Keratinocyte (primary cell): ENCODE measurements around the gene MUC15. TPM values are rescaled to one million over a fixed set of nuclear protein-coding genes. Genes with fewer than 3 reads are reported as not detected.

Experiments used
- DNase-seq: peaks from one replicate; pipeline ENCODE4 v3.0.0-alpha.2; 2011; ENCODE audit warnings: low read depth, missing footprints, low spot score
- FAIRE-seq: peaks from 2 replicates; lab custom pipeline; 2011; peaks lifted over from hg19 to GRCh38; lab: Jason Lieb, UNC
- H2AFZ ChIP-seq: 2 replicates; pipeline ENCODE4 v1.6.0; 2012; ENCODE audit warnings: low read length, control low read depth, inconsistent platforms; ENCODE audit not compliant: control insufficient read depth
- H3K27ac ChIP-seq: 2 replicates; pipeline ENCODE4 v1.5.1; 2011; ENCODE audit warnings: low read length; ENCODE audit not compliant: control insufficient read depth, insufficient read depth
- H3K27me3 ChIP-seq: 3 replicates; pipeline ENCODE4 v1.6.0; 2011; ENCODE audit warnings: low read length; ENCODE audit not compliant: control insufficient read depth, insufficient read depth; ENCODE audit errors: extremely low read depth
- H3K36me3 ChIP-seq, 2 experiments: 2 replicates in 1 of 2; 3 replicates in 1 of 2; pipeline ENCODE4 v1.5.1; 2011; ENCODE audit warnings: low read length in 2 of 2, mild to moderate bottlenecking in 1 of 2; ENCODE audit not compliant: control insufficient read depth in 2 of 2, insufficient read depth in 2 of 2; ENCODE audit errors: extremely low read depth in 1 of 2
- H3K4me1 ChIP-seq: 3 replicates; pipeline ENCODE4 v1.5.1; 2011; ENCODE audit warnings: low read length; ENCODE audit not compliant: control insufficient read depth, insufficient read depth; ENCODE audit errors: extremely low read depth
- H3K4me2 ChIP-seq: 3 replicates; pipeline ENCODE4 v1.6.0; 2011; ENCODE audit warnings: low read depth, low read length; ENCODE audit not compliant: control insufficient read depth, insufficient read depth; ENCODE audit errors: extremely low read depth
- H3K4me3 ChIP-seq, 3 experiments: fragments of 200-600 bp in 1 of 3; sonication (generic) in 1 of 3; 2 replicates in 2 of 3; 3 replicates in 1 of 3; pipeline ENCODE4 v1.5.1; 2011 to 2016; ENCODE audit warnings: low read length in 3 of 3, mild to moderate bottlenecking in 3 of 3, control low read depth in 2 of 3, inconsistent platforms in 1 of 3, low read depth in 1 of 3, mixed read lengths in 1 of 3, mixed run types in 1 of 3, moderate library complexity in 1 of 3; ENCODE audit not compliant: control insufficient read depth in 2 of 3, insufficient read depth in 2 of 3; ENCODE audit errors: extremely low read depth in 1 of 3
- H3K79me2 ChIP-seq: 2 replicates; pipeline ENCODE4 v1.6.0; 2012; ENCODE audit warnings: low read length; ENCODE audit not compliant: control insufficient read depth, insufficient read depth
- H3K9ac ChIP-seq: 3 replicates; pipeline ENCODE4 v1.6.0; 2011; ENCODE audit warnings: low read length; ENCODE audit not compliant: control insufficient read depth, insufficient read depth; ENCODE audit errors: extremely low read depth
- H3K9me1 ChIP-seq: 3 replicates; pipeline ENCODE4 v1.6.0; 2011; ENCODE audit warnings: low read length; ENCODE audit not compliant: control insufficient read depth, insufficient read depth; ENCODE audit errors: extremely low read depth
- H3K9me3 ChIP-seq: 2 replicates; pipeline ENCODE4 v1.5.1; 2012; ENCODE audit warnings: low read depth, low read length; ENCODE audit not compliant: control insufficient read depth
- H4K20me1 ChIP-seq: 3 replicates; pipeline ENCODE4 v1.6.0; 2011; ENCODE audit warnings: low read length; ENCODE audit not compliant: control insufficient read depth, insufficient read depth; ENCODE audit errors: extremely low read depth
- EZH2 ChIP-seq: IDR thresholded peaks from one replicate; pipeline ENCODE4 v1.6.1; 2012; ENCODE audit warnings: inconsistent platforms, mild to moderate bottlenecking, low read length, moderate library complexity
- dilution Hi-C: fragments of 300-500 bp; cut with MboI; formaldehyde crosslinking; loops from one replicate; pipeline ENCODE4 v1.7.0; 2020; ENCODE audit warnings: low sequenced_read_pairs; ENCODE audit not compliant: extremely low pct_ligation_motif_present
- polyA plus RNA-seq, 5 experiments: library from polyadenylated mRNA; depleted of rRNA in 3 of 5; stranded (reverse) in 3 of 5; stranded (forward) in 1 of 5; unstranded in 1 of 5; fragments of >200 nt; gene quantifications; 1 replicate in 1 of 5; 2 replicates in 3 of 5; 3 replicates in 1 of 5; pipeline versions ENCODE4 v1.2.1 to v1.2.3, GENCODE V29; 2011 to 2012; ENCODE audit warnings: missing spikeins in 2 of 5, low read depth in 1 of 5, low replicate concordance in 1 of 5
- TF ChIP-seq, protein P1 (sequence below), 3 experiments: IDR thresholded peaks in 1 of 3; conservative IDR thresholded peaks in 1 of 3; optimal IDR thresholded peaks in 1 of 3; 2 replicates in 2 of 3; 3 replicates in 1 of 3; pipeline versions ENCODE3 to v1.5.1; 2011; ENCODE audit warnings: low read length in 3 of 3, mild to moderate bottlenecking in 3 of 3, moderate library complexity in 2 of 3, control low read depth in 1 of 3, inconsistent platforms in 1 of 3; ENCODE audit not compliant: insufficient read depth in 2 of 3; ENCODE audit errors: extremely low read depth in 1 of 3

The MUC15 gene
- polyA plus RNA-seq, 1 donor (not counting 4 experiments of a cell fraction or from before 2014, with no cell fraction given): 1.5 TPM

DNA sequence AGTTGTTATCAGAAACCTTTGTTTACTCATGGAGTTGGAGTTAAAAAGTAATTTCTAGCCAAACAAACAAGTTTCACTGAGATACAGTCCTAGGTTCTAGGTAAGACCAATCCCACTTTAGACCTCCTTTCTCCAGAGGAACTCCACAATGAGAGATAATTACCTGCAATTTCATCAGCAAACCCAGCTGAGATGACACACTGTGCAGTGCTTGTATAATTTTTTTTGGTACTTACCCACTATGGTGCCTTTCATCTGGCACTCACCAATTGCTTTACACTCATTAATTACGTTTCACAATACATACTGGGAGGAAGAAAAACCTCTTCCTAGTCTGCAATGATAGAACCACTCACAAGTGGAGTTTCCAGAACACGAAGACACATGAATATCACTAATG, 1.8 kb upstream of the MUC15 start:
- Histone ChIP-seq H2AFZ (no peak overlapping the region), H3K79me2 (no peaks in the 10 kb centered on the region), H3K9me1 (no peaks in the 10 kb centered on the region), H3K36me3 (no peaks in the 10 kb centered on the region), H3K27me3 (no peaks in the 10 kb centered on the region), H3K4me1 (peaks cover 28% of the 10 kb centered on the region), H3K4me3 (no peak overlapping the region), H3K27ac (no peak overlapping the region), H3K4me2 (no peak overlapping the region), H3K9me3 (no peaks in the 10 kb centered on the region), H4K20me1 (no peaks in the 10 kb centered on the region), H3K9ac (no peak overlapping the region)
- TF ChIP-seq, protein P1, sequence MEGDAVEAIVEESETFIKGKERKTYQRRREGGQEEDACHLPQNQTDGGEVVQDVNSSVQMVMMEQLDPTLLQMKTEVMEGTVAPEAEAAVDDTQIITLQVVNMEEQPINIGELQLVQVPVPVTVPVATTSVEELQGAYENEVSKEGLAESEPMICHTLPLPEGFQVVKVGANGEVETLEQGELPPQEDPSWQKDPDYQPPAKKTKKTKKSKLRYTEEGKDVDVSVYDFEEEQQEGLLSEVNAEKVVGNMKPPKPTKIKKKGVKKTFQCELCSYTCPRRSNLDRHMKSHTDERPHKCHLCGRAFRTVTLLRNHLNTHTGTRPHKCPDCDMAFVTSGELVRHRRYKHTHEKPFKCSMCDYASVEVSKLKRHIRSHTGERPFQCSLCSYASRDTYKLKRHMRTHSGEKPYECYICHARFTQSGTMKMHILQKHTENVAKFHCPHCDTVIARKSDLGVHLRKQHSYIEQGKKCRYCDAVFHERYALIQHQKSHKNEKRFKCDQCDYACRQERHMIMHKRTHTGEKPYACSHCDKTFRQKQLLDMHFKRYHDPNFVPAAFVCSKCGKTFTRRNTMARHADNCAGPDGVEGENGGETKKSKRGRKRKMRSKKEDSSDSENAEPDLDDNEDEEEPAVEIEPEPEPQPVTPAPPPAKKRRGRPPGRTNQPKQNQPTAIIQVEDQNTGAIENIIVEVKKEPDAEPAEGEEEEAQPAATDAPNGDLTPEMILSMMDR (optimal IDR thresholded peaks at IDR 0.05 in 1 of 3, IDR thresholded peaks at IDR 0.05 in 1 of 3, conservative IDR thresholded peaks at IDR 0.05 in 1 of 3; ENCODE audit: extremely low read depth in 1 of 3, insufficient read depth in 2 of 3, low read length in 3 of 3): no peak
- no peak for TF ChIP-seq EZH2
- dilution Hi-C loops: no loop called here
- FAIRE-seq (no peak), DNase-seq (no peak)

DNA sequence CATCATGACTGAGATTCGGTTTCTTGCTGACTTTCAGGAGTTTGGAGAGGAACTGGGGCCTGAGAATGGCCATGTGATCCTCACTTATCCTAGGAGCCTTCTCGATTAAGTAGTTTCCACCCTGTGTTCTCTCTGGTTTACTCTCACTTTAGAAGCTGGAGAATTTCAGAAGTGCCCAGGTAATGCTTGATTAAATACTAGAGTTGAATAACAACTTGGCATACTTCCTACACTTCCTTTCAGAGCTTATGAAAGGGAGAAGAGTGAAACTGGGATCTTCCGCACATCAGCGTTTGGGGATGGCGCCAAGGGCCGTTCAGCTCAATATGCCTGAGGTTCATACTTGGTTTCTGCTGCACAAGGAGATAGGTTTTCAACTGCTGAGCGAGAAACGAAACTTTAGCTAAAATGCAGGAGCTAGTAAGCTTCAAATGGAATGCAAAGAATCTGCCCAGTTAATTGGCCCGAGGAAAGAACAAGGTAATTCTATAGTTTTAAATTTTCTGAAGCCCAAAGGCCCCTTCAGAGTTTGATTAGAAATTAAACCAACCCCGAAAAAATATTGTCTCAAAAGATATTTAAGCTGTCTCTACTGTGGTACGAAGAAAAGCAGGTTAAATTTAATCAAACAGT, 823 bp upstream of the MUC15 start:
- Histone ChIP-seq H3K9me3 (no peaks in the 10 kb centered on the region), H3K27me3 (no peaks in the 10 kb centered on the region), H3K4me2 (peak overlapping the region; percentile 93), H3K9ac (peak overlapping the region; percentile 36), H2AFZ (peak overlapping the region; percentile 95), H3K27ac (peak overlapping the region; percentile 62), H3K4me1 (peaks cover 20% of the 10 kb centered on the region), H4K20me1 (no peaks in the 10 kb centered on the region), H3K4me3 (peak overlapping the region in 2 of 3 experiments; percentile 50 to 59), H3K36me3 (no peaks in the 10 kb centered on the region), H3K79me2 (no peaks in the 10 kb centered on the region), H3K9me1 (no peaks in the 10 kb centered on the region)
- TF ChIP-seq, protein P1 (optimal IDR thresholded peaks at IDR 0.05 in 1 of 3, IDR thresholded peaks at IDR 0.05 in 1 of 3, conservative IDR thresholded peaks at IDR 0.05 in 1 of 3; ENCODE audit: extremely low read depth in 1 of 3, insufficient read depth in 2 of 3, low read length in 3 of 3): no peak
- TF ChIP-seq EZH2: no peak
- dilution Hi-C loops: no loop called here
- no peak for FAIRE-seq
- DNase-seq: no peak
